Measurements from ENCODE around the gene CALN1.

GRCh38 chr7:71933426-71933825 lies 478.7 kb downstream of the CALN1 start:
- TF ChIP-seq CTCF (conservative IDR thresholded peaks at IDR 0.05; ENCODE audit: low read depth in 2 of 2) (no peak), EZH2 (IDR thresholded peaks at IDR 0.05; ENCODE audit: low read depth, unreplicated experiment) (no peak), EZH2phosphoT487 (IDR thresholded peaks at IDR 0.05; ENCODE audit: unreplicated experiment) (no peak), ETS1 (IDR thresholded peaks at IDR 0.05) (no peak), POLR2AphosphoS5 (IDR thresholded peaks at IDR 0.05; ENCODE audit: low read depth) (no peak)

Data from GM23338 (cell line).